ENCODE data around the gene SERTAD2.
A peak's percentile ranks its signal among the peaks of the same experiment; 100 is the strongest.

Gene SERTAD2

DNA sequence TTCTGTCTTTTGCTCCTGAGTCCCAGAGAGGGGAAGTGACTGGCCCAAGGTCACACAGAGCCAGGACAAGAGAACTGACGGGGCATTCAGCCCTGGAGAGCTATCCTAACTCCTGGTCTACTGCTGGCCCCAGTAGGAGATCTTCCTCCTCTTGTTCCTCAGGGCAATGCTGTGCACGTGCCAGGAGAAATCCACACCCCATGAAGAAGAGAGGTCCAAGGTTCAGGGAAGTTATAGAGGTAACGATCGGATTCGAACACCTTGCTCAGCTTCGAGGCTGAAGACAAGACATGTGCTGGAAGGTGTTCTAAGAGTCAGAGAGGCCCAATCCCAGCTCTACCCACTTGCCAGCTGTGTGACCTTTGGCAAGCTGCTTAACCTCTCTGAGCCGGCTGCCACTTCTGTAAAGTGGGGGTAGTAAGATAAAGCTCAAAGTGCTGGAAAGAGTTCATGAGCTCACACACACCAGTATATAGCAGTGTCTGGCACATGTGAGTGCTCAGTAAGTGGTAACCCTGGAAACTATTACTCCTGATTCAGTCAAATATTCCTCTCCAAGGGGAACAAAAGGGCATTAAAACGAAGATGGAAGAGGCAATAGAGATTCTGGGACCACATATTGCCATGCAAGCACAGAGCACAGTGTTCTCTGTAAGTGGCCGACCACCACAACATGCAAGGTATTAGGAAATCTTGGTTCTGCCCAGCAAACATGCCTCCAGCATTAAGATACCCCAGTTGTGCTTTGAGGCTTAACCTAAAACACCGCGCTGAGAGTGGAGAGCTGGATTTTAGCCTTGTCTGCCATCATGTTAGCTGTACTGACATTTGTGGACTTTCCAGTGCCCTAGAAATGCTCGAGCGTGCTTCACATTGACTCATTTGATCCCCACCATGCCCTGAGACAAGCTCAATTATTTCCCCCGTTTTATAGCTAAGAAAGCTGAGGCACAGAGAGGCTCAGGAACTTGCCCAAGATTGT, 25.6 kb downstream of the SERTAD2 start:
- no peak for DNase-seq

DNA sequence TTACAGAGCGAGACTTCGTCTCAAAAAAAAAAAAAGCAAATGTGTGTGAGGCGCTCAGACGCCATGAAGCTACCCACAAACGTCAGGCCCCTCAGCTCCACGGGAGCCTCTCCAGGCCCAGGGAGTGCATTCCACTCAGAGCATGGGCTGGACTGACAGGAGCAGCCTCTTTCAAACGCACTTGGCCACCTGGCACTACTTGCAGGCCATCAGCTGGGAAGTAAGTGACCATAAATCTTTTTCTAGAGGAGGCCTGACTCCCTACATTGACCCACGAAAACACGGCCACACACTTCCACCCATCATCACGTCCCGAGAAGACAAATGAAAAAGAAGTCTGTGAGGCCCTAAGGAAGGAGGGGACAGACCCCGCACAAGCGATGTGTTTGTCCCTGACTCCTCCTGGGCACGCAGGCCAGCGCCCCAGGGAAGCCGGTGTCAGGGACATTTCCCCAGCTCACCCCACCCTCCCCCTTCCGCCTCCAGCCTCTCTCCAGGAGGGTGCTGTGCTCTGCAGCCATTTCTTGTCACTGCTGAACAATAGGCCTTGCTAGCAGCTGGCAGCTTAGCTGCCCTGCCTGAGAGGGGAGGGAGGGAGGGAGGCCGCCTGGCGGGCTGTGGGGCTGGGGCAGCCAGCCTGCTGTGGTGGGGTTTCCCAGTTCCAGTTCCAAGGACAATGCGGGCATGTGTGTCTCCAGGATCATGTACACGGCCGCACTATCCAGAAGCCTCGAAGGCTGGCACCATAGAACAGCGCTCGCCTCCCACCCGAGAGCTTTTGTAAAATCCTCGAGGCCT, 26.6 kb downstream of the SERTAD2 start:
- no peak for DNase-seq

- DNase-seq = no peak
Measured at GRCh38 chr2:64626146-64626809, 27.4 kb downstream of the SERTAD2 start.

DNA sequence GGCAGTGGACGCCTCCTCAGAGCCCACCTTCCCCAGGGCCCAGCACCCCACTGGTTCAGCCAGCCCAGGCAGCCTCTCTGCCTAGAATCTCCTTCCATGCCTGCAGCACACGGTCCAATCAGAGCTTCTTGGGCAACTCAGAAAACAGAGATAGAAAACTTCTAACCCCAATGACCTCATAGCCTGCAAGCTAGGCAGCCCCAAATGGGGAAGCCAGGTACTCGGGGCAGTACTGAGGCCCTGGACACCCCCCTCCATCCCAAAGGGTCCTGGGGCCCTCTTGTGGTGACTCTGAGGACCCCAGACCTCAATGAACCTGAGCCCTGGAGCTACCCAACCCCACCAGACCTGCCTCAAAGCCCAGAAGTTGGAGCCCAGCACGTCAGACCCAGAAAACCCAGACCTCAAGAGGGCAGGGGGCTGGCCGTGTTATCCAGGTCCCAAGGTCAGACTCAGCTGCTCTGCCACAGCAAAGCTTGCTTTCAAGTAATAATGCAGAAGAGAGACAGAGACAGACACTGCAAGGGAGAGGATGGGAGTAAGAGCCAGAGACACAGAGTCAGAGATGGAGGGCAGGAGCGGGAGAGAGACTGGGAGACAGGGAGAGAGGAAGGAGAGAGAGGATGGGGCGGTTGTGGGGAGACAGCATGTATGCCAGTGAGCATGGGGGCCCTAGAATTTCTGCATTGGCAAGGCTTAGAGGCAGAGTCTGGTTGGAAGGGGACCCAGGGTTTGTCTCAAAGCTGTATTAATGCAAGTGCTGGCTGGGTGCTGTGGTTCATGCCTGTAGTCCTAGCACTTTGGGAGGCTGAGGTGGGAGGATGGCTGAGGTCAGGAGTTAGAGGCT, 28.2 kb downstream of the SERTAD2 start:
- no peak for DNase-seq

GRCh38 chr2:64624862-64625261, 28.9 kb downstream of the SERTAD2 start:
- DNase-seq = no peak

GRCh38 chr2:64624108-64624610, 29.6 kb downstream of the SERTAD2 start:
- no peak for DNase-seq

- DNase-seq = no peak
Measured at GRCh38 chr2:64623242-64623850, 30.4 kb downstream of the SERTAD2 start.

DNA sequence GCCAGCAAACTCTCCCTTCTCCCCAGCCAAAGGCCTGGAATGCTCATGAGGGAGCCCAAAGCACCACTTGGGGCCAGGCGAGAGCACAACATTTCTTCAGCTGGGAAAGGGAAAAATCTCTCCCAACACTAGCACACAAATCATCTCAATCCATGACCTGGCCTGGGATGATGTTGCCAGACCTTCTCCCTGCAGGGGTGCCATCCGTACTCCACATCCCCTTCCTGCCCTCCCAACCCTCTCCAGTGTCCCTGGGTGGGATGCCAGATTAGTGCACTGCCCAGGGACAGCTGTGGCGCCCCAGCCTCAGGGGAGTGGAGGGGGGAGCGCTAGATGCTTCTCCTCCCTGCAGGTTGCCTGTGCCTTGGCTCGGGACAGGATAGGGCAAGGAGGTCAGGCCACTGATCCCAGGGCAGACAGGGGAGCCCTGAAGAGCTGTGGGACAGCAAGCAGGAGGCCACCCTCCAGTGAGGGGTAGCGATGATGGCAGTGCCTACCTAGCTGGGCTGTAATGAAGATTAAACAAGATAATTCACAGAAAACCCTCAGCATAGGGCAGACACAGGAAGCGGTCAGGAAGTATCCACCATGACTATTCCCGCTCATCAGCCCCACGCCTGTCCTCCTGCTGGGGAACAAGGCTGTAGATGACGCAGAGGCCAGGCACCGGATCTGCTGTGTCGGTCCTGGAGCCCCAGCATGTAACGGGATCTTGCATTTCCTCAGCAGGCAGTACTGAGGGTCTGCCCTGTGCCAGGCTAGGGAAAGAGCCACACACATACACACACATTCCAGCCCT, 31.1 kb downstream of the SERTAD2 start:
- DNase-seq = no peak

DNA sequence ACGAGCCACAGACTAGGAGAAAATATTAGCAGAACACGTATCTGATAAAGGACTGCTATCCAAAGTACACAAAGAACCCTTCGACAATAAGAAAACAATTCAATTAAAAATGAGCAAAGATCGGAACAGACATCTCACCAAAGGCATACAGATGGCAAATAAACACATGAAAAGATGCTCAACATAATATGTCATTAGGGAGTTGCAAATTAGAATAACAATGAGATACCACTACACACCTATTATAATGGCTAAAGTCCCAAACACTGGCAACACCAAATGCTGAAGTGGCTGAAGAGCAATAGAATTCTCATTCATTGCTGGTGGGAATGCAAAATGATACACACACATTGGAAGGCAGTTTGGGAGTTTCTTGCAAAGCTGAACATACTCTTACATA, 33.1 kb downstream of the SERTAD2 start:
- no peak for DNase-seq

GRCh38 chr2:64617631-64618151, 36.0 kb downstream of the SERTAD2 start:
- DNase-seq = no peak

DNA sequence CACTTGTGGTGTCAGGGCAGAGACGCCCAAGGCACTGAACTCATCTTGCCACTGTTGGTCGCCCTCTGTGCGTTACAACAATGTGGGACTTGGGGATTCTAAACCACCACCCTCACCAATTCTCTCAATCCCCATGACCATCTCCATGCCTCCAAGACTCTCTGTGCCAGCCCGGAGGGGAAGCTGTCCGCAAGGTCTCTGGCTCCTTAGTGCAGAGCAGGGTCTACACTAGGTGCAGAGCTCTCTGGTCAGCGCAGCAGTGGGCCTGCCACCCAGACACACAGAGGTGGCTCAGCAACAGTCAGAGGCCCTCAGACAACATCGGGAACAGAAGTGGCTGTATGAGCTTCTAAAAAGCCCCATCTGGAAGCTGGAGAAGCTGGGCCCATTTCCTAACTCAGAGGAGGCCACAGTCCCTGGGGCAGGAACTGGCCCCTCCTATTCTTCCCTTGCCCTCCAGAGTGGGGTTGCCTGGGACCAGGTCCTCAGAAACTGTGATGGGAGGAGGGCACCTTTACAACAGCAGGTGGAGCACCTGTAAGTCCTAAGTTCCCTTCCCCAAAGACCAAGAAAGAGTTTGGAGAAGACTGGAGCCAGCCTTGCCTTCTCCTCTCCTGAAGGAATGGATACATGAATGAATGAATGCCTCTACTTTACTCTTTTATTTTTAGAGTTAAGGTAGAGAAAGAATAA, 37.7 kb downstream of the SERTAD2 start:
- DNase-seq = no peak

DNA sequence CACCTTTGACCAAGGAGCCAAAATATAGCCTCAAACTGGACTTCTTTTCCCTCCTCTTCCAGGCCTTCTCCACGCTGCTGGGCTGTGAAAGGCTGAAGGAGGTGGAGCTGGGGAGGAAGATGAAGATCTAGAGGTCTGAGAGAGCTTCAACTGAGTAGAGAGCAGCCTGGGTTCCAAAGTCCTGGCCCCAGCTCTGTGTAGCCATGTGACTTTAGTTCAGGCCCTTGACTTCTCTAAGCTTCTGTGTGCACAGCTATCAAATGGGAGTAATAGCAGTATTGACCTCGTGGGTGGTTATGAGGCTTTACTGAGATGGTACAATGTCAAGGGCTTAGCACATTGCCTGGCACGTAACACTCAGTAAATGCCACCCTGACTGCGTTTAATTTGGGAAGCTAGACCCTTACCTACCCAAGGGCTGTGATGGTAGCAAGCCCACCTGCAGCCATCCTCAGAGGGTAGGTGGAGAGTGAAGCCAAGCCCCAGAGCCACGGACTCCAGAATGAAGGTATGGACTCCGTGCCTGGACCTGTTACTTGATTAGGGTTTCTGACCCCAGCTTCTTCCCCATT, 38.4 kb downstream of the SERTAD2 start:
- no peak for DNase-seq

DNA sequence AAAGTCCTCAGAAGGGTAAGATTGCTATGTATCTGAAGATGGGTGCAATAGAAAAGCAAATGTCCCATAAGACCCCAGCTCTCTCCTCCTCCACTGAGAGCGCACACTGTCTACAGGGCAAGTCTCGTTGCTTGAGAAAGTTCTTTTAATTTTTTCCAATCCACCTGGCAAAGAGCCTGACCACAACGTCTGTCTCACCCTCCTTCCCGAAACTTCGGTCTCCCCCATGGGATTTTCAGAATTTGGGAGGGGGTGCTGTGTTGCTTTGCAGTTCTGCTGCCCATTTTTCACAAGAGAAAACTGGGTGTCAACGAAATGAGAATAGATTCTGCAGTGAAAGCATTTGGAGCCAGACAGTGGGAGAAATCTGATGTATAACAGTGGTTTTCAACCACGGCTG, 40.4 kb downstream of the SERTAD2 start:
- DNase-seq = no peak

DNA sequence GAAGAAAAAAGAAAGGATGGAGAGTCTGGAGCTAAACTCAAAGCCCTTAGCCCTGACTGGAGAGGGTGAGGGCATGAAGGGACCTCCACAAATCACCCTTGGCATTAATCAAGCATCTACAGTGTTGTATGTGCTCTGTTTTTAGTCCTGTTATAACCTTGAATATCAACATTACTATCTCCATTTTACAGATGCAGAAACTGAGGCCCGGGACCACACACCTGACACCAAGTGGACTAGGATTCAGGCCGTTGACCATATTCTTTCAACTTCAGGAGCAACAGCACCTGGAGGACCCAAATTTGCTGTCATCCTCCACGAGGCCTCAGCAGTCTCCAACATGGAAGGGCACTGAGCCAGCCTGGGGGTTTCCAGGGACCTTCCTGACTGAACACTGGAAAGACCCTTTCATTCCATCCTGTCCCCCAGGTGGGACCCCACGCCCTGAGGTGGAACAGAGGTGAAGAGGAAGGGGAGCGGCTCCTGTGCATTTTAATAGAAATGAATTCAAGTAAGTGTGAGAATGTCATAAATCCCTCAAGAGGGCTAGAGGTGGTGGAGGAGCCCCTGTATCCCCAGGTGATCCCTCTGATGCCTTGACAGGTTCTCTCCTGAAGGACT, 41.0 kb downstream of the SERTAD2 start:
- no peak for DNase-seq

- no peak for DNase-seq
Measured at GRCh38 chr2:64610316-64610855, 43.3 kb downstream of the SERTAD2 start.

- no peak for DNase-seq
Measured at GRCh38 chr2:64609942-64610281, 43.8 kb downstream of the SERTAD2 start.

DNA sequence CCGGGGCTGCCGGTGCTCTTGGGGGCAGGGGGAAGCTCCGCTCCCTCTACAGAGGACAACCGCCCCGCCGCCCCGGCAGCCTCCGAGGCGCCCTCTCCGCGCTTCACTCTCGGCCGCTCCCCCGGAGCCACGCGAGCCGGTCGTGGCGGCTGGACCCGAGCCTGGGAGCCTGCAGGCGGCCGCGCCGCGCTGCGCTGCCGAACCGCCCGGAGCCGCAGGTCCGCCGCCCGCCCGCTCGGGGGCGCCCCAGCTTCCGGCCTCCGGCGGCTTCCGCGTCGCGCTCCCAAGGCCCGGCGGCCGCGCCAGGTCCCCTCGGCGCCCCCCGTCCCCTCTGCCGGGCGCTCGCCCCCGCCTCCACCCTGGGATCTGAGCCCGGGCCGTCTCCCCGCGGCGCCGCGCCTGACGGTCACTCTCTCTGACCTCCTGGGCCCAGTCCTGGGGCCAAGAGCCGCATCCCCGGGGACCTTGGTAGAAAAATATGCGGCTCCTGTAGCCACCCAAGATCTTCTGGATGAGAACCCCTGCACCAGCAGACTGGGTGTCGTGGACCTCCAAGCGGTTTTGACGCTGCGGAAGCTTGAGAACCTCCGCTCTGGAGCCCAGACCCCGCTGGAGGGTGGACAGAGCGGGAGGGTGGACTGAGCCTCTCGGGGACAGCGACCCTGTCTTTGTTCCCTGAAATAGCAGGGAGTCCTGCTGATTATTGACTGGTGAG, 44.3 kb downstream of the SERTAD2 start:
- DNase-seq = peak; percentile 73

DNA sequence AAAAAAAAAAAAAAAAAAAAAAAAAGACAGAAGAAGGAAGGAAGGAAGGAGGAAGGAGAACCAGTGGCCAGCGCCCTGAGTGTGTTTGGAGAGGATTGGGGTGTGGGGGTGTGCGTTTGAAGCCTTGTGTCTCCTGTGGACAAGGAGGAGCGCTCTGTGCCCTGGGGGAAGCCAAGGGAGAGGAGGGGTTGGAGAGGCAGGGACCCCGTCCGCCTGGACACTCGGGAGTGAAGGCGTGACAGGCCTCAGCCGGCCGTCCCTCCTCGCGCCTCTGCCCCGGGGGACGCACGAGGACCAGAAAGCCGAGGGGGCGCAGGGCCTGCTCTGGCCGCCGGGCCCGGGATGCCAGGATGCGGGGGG, 44.9 kb downstream of the SERTAD2 start:
- DNase-seq = no peak
